Measurements from ENCODE around the gene CTNNA3. TPM values are rescaled to one million over a fixed set of nuclear protein-coding genes. Genes with fewer than 3 reads are reported as not detected.

Gene CTNNA3
- total RNA-seq, 4 donors from 2014 or later, result 1.5 to 9.8 (median 4.3) TPM

DNA sequence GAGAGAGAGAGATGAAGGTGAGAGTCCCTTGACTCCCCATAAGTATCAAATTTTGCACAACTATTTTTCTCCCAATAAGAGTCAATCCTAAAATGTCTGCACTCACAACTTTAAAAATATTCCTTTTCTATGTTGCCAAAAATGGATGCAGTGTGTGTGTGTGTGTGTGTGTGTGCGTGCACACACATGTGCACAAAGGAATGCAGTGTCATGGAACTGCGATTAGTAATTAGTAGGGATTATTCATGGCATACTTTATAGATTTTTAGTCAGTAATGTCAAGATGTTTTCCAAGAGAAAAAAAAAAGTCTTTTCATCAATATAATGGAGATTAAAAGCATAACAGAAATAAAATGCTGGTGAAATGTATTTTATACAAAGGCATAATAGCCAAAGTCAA is 949.3 kb downstream of the CTNNA3 start:
- no peak overlapping the region for H3K4me3 ChIP-seq
- TF ChIP-seq CTCF (IDR thresholded peaks at IDR 0.05) (no peak), POLR2A (IDR thresholded peaks at IDR 0.05) (no peak)
- intact Hi-C loops (cut with DNase I; ENCODE audit: low total_unique reads), result no loop called here
- H3K27ac ChIP-seq, result no peak overlapping the region
- no peaks in the 10 kb centered on the region for H3K27me3 ChIP-seq
- no peaks in the 10 kb centered on the region for H3K9me3 ChIP-seq
- no peaks in the 10 kb centered on the region for H3K4me1 ChIP-seq
- no peaks in the 10 kb centered on the region for H3K36me3 ChIP-seq
- no peak for DNase-seq

GRCh38 chr10:66746246-66746645 is 949.7 kb downstream of the CTNNA3 start:
- Histone ChIP-seq H3K27me3 (no peaks in the 10 kb centered on the region), H3K4me3 (no peak overlapping the region), H3K4me1 (no peaks in the 10 kb centered on the region), H3K9me3 (no peaks in the 10 kb centered on the region), H3K27ac (no peak overlapping the region), H3K36me3 (no peaks in the 10 kb centered on the region)
- intact Hi-C loops (cut with DNase I; ENCODE audit: low total_unique reads), result no loop called here
- DNase-seq, result no peak
- TF ChIP-seq POLR2A (IDR thresholded peaks at IDR 0.05) (no peak), CTCF (IDR thresholded peaks at IDR 0.05) (no peak)

DNA sequence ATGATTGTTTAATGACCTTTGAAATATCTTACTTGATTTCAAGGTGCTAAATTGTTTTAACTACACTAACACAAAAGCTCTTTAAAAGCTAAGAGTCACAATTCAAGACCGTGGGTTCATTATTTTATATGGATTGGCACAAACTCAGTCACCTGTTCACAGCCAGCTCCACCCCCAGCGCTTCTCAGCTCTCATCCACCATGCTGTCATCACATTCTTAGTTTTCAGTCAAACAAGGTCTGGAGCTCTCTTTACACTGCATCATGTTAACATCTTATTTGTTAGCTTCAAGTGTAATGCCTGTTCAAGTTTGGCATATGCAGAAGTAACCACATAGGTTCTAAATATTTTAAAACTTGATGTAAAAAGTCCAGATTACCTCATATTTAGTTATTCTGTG is 951.1 kb downstream of the CTNNA3 start:
- H3K4me1 ChIP-seq, result no peaks in the 10 kb centered on the region
- DNase-seq, result no peak
- no peak overlapping the region for H3K4me3 ChIP-seq
- no peaks in the 10 kb centered on the region for H3K36me3 ChIP-seq
- no peak overlapping the region for H3K27ac ChIP-seq
- no peaks in the 10 kb centered on the region for H3K9me3 ChIP-seq
- intact Hi-C loops (cut with DNase I; ENCODE audit: low total_unique reads), result no loop called here
- H3K27me3 ChIP-seq, result no peaks in the 10 kb centered on the region
- no peak for TF ChIP-seq POLR2A (IDR thresholded peaks at IDR 0.05)
- TF ChIP-seq CTCF (IDR thresholded peaks at IDR 0.05), result no peak

- H3K9me3 ChIP-seq, result no peaks in the 10 kb centered on the region
- H3K4me3 ChIP-seq, result no peak overlapping the region
- DNase-seq, result no peak
- no peak overlapping the region for H3K27ac ChIP-seq
- H3K36me3 ChIP-seq, result peaks cover 0 to 5% of the 10 kb centered on the region in 2 donors
- no peaks in the 10 kb centered on the region for H3K27me3 ChIP-seq
- intact Hi-C loops (cut with DNase I; ENCODE audit: low total_unique reads), result no loop called here
- H3K4me1 ChIP-seq, result no peaks in the 10 kb centered on the region
- TF ChIP-seq CTCF (IDR thresholded peaks at IDR 0.05), result no peak
- TF ChIP-seq POLR2A (IDR thresholded peaks at IDR 0.05), result no peak
Measured at GRCh38 chr10:66737241-66737640, 958.8 kb downstream of the CTNNA3 start.

GRCh38 chr10:66723608-66724400 is 972.2 kb downstream of the CTNNA3 start:
- Histone ChIP-seq H3K9me3 (no peaks in the 10 kb centered on the region), H3K27ac (no peak overlapping the region), H3K36me3 (no peaks in the 10 kb centered on the region), H3K27me3 (no peaks in the 10 kb centered on the region), H3K4me1 (no peaks in the 10 kb centered on the region), H3K4me3 (no peak overlapping the region)
- DNase-seq, result no peak
- TF ChIP-seq CTCF (IDR thresholded peaks at IDR 0.05), result no peak
- TF ChIP-seq POLR2A (IDR thresholded peaks at IDR 0.05), result no peak
- intact Hi-C loops (cut with DNase I; ENCODE audit: low total_unique reads), result no loop called here

Data from uterus (tissue), 4 donors.